Gastrocnemius medialis (tissue), 4 donors: ENCODE data around the gene HIVEP3. TPM values are rescaled to one million over a fixed set of nuclear protein-coding genes. Genes with fewer than 3 reads are reported as not detected.
A peak's percentile ranks its signal among the peaks of the same experiment; 100 is the strongest.

Experiments
- ATAC-seq, 2 donors: fragments of 150-250 bp; one replicate each; pipeline ENCODE4 v1.9.1; 2016
- DNase-seq, 2 donors: peaks; one replicate each; pipeline ENCODE4 v3.0.0-alpha.2; 2019
- H3K27ac ChIP-seq, 4 donors: fragments of 200-600 bp; sonication (generic); 1 replicate in 1 of 4; 2 replicates in 3 of 4; pipeline ENCODE4 v1.5.1; 2016 to 2018; ENCODE audit warnings: mild to moderate bottlenecking in 2 of 4, moderate library complexity in 1 of 4
- H3K27me3 ChIP-seq, 3 donors: fragments of 200-600 bp; sonication (generic) in 2 of 3; 1 replicate in 1 of 3; 2 replicates in 2 of 3; pipeline versions ENCODE4 v1.5.1 to v1.6.0; 2016 to 2019; ENCODE audit warnings: mild to moderate bottlenecking in 1 of 3, moderate library complexity in 1 of 3
- H3K36me3 ChIP-seq, 2 donors: fragments of 200-600 bp; sonication (generic) in 1 of 2; one replicate each; pipeline ENCODE4 v1.5.1; 2017 to 2018
- H3K4me1 ChIP-seq, 2 donors: fragments of 200-600 bp; sonication (generic) in 1 of 2; one replicate each; pipeline ENCODE4 v1.5.1; 2016 to 2017; ENCODE audit warnings: mild to moderate bottlenecking in 2 of 2
- H3K4me3 ChIP-seq, 4 donors: fragments of 200-600 bp; sonication (generic) in 3 of 4; 1 replicate in 1 of 4; 2 replicates in 3 of 4; pipeline ENCODE4 v1.5.1; 2016 to 2019; ENCODE audit warnings: mild to moderate bottlenecking in 2 of 4
- H3K9me3 ChIP-seq, 3 donors: fragments of 200-600 bp; sonication (generic) in 2 of 3; 1 replicate in 1 of 3; 2 replicates in 2 of 3; pipeline ENCODE4 v1.5.1; 2016 to 2019
- POLR2A ChIP-seq, 2 donors: fragments of 450-650 bp; IDR thresholded peaks; one replicate each; pipeline ENCODE4 v1.6.1; 2017; ENCODE audit warnings: antibody characterized with exemption in 2 of 2, mild to moderate bottlenecking in 2 of 2, moderate library complexity in 2 of 2
- in situ Hi-C, 4 donors: fragments of 200-750 bp; cut with MboI; loops; one replicate each; pipeline versions ENCODE4 v1.15.0 to v1.8.0; 2017; ENCODE audit warnings: low sequenced_read_pairs in 4 of 4
- intact Hi-C: fragments of 100-400 bp; cut with DNase I; formaldehyde crosslinking; loops from one replicate; pipeline ENCODE4 v1.15.1; 2023; ENCODE audit warnings: low total_unique reads
- total RNA-seq, 4 donors: library from RNA; depleted of rRNA; stranded (reverse); fragments of >200 nt; gene quantifications; one replicate each; pipeline versions ENCODE4 v1.1.0 to v1.2.3, GENCODE V29; 2016
- TF ChIP-seq, protein P1 (sequence below), 5 experiments: fragments of 450-650 bp in 3 of 5; fragments of 200-600 bp in 2 of 5; sonication (generic) in 2 of 5; IDR thresholded peaks in 4 of 5; conservative IDR thresholded peaks in 1 of 5; 1 replicate in 4 of 5; 2 replicates in 1 of 5; pipeline ENCODE4 v1.5.1; 2016 to 2019; ENCODE audit warnings: antibody characterized with exemption in 5 of 5, mild to moderate bottlenecking in 3 of 5, moderate library complexity in 3 of 5

The HIVEP3 gene
- total RNA-seq, 4 donors from 2014 or later, result 0.80 to 1.8 (median 1.3) TPM

DNA sequence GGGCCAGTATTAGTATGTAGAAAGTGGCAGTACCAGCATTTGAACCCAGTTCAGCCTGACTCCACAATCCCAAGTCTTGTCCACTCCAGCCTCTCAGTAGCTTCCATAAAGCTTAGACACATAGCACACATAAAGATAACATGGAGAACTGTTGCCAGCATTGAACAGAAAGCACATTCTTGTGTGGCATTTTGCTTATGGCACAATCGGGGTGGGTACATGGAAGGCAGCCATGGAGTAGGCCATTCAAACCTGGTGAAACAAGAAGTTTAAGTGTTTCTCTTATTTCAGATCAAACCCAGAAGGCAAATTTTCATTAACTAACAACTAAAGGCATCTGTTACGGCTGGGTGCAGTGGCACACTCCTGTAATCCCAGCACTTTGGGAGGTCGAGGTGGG lies 102.7 kb downstream of the HIVEP3 start:
- Histone ChIP-seq H3K27ac (no peak overlapping the region), H3K36me3 (no peaks in the 10 kb centered on the region), H3K9me3 (no peaks in the 10 kb centered on the region), H3K27me3 (no peaks in the 10 kb centered on the region), H3K4me1 (peaks cover 28 to 31% of the 10 kb centered on the region in 2 donors), H3K4me3 (no peak overlapping the region)
- in situ Hi-C loops (no loop called here), intact Hi-C loops (no loop called here)
- DNase-seq, result no peak
- TF ChIP-seq POLR2A (IDR thresholded peaks at IDR 0.05), result no peak
- TF ChIP-seq, protein P1, sequence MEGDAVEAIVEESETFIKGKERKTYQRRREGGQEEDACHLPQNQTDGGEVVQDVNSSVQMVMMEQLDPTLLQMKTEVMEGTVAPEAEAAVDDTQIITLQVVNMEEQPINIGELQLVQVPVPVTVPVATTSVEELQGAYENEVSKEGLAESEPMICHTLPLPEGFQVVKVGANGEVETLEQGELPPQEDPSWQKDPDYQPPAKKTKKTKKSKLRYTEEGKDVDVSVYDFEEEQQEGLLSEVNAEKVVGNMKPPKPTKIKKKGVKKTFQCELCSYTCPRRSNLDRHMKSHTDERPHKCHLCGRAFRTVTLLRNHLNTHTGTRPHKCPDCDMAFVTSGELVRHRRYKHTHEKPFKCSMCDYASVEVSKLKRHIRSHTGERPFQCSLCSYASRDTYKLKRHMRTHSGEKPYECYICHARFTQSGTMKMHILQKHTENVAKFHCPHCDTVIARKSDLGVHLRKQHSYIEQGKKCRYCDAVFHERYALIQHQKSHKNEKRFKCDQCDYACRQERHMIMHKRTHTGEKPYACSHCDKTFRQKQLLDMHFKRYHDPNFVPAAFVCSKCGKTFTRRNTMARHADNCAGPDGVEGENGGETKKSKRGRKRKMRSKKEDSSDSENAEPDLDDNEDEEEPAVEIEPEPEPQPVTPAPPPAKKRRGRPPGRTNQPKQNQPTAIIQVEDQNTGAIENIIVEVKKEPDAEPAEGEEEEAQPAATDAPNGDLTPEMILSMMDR (IDR thresholded peaks at IDR 0.05 in 4 of 5, conservative IDR thresholded peaks at IDR 0.05 in 1 of 5), result no peak
- ATAC-seq, result no peak

DNA sequence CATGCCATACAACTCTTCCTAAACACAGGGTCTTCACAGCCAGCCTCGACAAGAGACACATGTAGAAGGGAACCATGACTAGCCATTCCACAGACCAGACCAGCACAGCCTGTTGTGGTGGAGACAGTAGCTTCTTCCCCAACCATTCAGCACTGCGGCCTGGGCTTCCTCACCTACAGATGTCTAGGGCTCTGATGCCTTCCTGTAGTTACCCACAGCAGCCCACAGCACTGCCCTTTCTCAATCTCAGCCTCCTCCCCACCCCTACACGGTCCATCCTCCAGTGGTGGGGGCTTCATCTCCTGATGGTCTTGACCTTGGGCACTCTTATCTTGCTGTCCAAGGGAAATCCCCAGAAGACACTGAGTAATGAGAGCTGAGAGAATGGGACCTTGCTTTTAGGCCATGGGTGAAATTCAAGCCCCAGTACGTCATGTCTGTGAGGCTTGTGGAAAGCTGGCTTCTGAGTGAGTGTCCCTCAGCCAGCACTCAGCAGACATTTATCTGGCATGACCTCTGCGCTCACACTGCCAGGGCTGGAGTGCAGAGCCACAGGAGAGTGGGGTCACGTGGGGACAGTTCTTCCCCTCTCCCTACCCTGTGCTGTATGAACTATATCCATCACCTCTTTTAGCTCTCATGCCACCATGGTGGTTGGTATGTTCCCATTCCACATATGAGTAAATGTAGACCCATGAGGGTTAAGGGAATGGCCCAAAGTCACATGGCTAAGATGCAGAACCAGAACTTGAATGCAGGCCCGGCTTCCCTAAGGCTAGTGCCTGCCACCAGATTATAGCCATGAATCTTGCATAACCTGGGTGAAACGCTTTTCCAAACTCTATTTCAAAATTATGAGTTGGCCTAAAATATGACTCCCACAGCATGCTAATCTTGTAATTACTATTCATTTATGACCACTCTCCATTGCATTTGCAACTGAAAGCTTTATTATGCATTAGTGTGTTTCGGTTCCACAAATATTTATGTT lies 104.7 kb downstream of the HIVEP3 start:
- DNase-seq (peak; percentile 80 to 90), ATAC-seq (peak; percentile 92 to 94)
- no peak overlapping the region for H3K4me3 ChIP-seq
- H3K9me3 ChIP-seq, result no peaks in the 10 kb centered on the region
- TF ChIP-seq, protein P1 (IDR thresholded peaks at IDR 0.05 in 4 of 5, conservative IDR thresholded peaks at IDR 0.05 in 1 of 5), result no peak
- TF ChIP-seq POLR2A (IDR thresholded peaks at IDR 0.05), result no peak
- peaks cover 28 to 31% of the 10 kb centered on the region in 2 donors for H3K4me1 ChIP-seq
- peak overlapping the region; percentile 73 to 82 (median 78) for H3K27ac ChIP-seq
- no peaks in the 10 kb centered on the region for H3K36me3 ChIP-seq
- in situ Hi-C loops (no loop called here), intact Hi-C loops (loop anchor here (2.0 to 5.0 kb wide), 4 partner anchors 63 to 221 kb away; no protein-coding TSS in a partner anchor)
- no peaks in the 10 kb centered on the region for H3K27me3 ChIP-seq

DNA sequence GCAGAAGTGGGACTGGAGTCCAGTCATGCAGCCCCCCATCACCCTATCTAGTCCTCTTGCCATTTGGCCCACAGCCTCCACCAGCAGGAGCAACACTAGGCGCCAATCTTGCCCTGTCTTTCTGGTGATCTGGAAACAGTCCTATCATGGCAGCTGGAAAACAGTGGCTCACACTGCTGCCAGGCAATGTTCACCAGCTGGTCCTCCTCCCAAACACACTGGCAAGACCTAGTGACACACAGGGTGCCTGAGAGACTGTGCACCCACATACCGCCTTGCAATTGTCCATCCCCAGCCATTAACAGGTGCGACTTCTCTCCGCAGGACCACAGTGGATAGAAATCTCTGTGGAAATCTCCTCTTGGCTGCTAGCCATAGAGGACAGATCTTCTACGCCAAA lies 105.5 kb downstream of the HIVEP3 start:
- intact Hi-C loops (loop anchor here (2.0 to 5.0 kb wide), 2 partner anchors 64 to 144 kb away; no protein-coding TSS in a partner anchor), in situ Hi-C loops (no loop called here)
- TF ChIP-seq, protein P1 (IDR thresholded peaks at IDR 0.05 in 4 of 5, conservative IDR thresholded peaks at IDR 0.05 in 1 of 5), result no peak
- no peak for TF ChIP-seq POLR2A (IDR thresholded peaks at IDR 0.05)
- peaks cover 31 to 38% of the 10 kb centered on the region in 2 donors for H3K4me1 ChIP-seq
- no peaks in the 10 kb centered on the region for H3K27me3 ChIP-seq
- H3K27ac ChIP-seq, result peak overlapping the region; percentile 73 to 82 (median 78)
- ATAC-seq (no peak), DNase-seq (no peak)
- no peaks in the 10 kb centered on the region for H3K36me3 ChIP-seq
- H3K4me3 ChIP-seq, result no peak overlapping the region
- no peaks in the 10 kb centered on the region for H3K9me3 ChIP-seq

DNA sequence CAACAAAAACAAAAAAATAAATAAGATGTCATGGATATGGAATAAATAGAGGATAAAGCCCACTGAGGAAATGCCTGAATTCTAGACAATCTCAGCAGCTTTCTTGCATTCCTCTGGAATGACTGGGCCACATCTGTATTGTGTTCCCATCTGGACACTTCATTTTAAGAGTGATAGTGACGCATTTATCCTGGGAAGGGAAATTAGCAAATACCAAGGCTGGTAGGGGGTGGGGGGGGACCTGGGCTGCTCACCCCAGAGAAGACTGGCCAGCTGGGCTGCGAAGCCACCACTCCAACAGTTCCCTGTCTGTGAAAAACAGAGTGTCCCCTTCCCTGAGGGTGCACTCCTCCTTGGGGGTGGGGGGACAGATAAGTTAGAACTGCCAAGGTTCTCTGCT lies 106.3 kb downstream of the HIVEP3 start:
- H3K27me3 ChIP-seq, result no peaks in the 10 kb centered on the region
- intact Hi-C loops (loop anchor here (2.0 to 5.0 kb wide), 2 partner anchors 65 to 144 kb away; no protein-coding TSS in a partner anchor), in situ Hi-C loops (no loop called here)
- ATAC-seq (no peak), DNase-seq (no peak)
- H3K27ac ChIP-seq, result peak overlapping the region; percentile 73 to 82 (median 78)
- no peaks in the 10 kb centered on the region for H3K9me3 ChIP-seq
- H3K4me3 ChIP-seq, result no peak overlapping the region
- TF ChIP-seq, protein P1 (IDR thresholded peaks at IDR 0.05 in 4 of 5, conservative IDR thresholded peaks at IDR 0.05 in 1 of 5), result no peak
- no peak for TF ChIP-seq POLR2A (IDR thresholded peaks at IDR 0.05)
- H3K4me1 ChIP-seq, result peaks cover 39 to 40% of the 10 kb centered on the region in 2 donors
- no peaks in the 10 kb centered on the region for H3K36me3 ChIP-seq
